GM13976 (cell line): Measurements from ENCODE around the gene KLK10.
"Not testable (repeated sequence)": the region's sequence is repeated elsewhere in the genome, so short reads cannot be mapped to it uniquely, and the experiment has no call there.

Experiments
- DNase-seq: peaks from one replicate; pipeline ENCODE4 v3.0.0; 2012; ENCODE audit warnings: low spot score
- in situ Hi-C: fragments of 300-500 bp; cut with MboI; formaldehyde crosslinking; loops from one replicate; pipeline ENCODE4 v1.12.0; 2022; ENCODE audit warnings: low sequenced_read_pairs, mixed read lengths, inconsistent platforms; ENCODE audit not compliant: unreplicated experiment
- TF ChIP-seq, protein P1 (sequence below): IDR thresholded peaks from 2 replicates; pipeline ENCODE4 v1.5.1; 2012; ENCODE audit warnings: borderline replicate concordance, mild to moderate bottlenecking; ENCODE audit not compliant: insufficient read depth; ENCODE audit errors: extremely low read depth, missing control alignments, control extremely low read depth

The KLK10 gene

DNA sequence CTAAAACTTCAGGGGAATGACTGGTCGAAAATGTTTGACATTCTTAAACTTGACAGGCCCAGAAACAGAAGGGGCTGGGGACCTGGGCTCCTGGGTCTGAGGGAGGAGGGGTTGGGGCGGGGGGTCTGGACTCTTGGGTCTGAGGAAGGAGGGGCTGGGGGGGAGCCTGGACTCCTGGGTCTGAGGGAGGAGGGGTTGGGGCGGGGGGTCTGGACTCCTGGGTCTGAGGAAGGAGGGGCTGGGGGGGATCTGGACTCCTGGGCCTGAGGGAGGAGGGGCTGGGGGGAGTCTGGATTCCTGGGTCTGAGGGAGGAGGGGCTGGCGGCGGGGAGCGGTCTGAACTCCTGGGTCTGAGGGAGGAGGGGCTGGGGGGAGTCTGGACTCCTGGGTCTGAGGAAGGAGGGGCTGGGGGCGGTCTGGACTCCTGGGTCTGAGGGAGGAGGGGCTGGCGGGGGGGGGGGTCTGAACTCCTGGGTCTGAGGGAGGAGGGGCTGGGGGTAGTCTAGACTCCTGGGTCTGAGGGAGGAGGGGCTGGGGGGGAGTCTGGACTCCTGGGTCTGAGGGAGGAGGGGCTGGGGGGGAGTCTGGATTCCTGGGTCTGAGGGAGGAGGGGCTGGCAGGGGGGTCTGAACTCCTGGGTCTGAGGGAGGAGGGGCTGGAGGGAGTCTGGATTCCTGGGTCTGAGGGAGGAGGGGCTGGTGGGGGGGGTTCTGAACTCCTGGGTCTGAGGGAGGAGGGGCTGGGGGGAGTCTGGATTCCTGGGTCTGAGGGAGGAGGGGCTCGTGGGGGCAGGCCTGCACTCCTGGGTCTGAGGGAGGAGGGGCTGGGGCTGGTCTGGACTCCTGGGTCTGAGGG is 44.6 kb downstream of the KLK10 start:
- TF ChIP-seq, protein P1, sequence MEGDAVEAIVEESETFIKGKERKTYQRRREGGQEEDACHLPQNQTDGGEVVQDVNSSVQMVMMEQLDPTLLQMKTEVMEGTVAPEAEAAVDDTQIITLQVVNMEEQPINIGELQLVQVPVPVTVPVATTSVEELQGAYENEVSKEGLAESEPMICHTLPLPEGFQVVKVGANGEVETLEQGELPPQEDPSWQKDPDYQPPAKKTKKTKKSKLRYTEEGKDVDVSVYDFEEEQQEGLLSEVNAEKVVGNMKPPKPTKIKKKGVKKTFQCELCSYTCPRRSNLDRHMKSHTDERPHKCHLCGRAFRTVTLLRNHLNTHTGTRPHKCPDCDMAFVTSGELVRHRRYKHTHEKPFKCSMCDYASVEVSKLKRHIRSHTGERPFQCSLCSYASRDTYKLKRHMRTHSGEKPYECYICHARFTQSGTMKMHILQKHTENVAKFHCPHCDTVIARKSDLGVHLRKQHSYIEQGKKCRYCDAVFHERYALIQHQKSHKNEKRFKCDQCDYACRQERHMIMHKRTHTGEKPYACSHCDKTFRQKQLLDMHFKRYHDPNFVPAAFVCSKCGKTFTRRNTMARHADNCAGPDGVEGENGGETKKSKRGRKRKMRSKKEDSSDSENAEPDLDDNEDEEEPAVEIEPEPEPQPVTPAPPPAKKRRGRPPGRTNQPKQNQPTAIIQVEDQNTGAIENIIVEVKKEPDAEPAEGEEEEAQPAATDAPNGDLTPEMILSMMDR, result no peak
- in situ Hi-C loops, result no loop called here
- no peak for DNase-seq

DNA sequence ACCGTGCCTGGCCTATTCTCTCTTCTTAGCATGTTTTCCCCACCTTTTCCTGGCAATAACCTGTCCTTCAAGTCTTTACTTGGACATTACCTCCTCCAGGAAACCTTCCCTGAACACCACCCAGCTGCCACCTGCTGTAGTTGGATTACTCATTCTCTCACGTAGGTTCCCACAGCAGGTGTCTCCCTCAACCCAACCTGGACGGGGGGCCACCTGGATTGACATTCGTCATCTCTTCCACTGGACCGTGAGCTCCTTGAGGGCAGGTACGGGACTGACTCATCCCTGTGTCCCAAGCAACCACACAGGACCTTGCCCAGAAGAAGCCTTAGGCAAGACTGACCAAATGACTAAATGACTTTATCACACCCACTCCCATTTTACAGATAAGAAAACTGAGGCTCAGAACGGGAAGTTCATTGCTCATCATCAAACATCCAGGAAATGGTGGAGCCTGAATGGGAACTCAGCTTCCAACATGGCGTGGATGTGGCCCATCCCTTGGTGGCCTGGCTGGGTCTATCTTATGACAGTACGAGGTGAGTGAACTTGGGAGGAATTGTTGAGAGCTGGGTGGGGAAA is 46.6 kb downstream of the KLK10 start:
- TF ChIP-seq, protein P1, result no peak
- no peak for DNase-seq
- in situ Hi-C loops, result no loop called here

DNA sequence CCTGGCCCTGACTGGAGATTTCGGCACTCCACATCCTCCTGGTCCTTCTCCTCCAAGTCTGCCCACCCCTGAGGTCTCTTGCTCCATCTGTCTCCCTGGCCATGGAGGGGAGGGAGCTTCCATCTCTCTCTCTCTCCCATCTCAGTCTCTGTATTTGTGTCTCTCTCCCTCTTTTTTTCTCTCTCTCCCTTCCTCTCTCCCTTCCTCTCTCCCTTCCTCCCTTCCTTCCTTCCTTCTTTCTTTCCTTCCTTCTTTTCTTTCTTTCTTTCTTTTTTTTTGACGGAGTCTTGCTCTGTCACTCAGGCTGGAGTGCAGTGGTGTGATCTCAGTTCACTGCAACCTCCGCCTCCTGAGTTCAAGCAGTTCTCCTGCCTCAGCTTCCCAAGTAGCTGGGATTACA is 49.7 kb downstream of the KLK10 start:
- in situ Hi-C loops, DNase-seq: not testable (repeated sequence)

DNA sequence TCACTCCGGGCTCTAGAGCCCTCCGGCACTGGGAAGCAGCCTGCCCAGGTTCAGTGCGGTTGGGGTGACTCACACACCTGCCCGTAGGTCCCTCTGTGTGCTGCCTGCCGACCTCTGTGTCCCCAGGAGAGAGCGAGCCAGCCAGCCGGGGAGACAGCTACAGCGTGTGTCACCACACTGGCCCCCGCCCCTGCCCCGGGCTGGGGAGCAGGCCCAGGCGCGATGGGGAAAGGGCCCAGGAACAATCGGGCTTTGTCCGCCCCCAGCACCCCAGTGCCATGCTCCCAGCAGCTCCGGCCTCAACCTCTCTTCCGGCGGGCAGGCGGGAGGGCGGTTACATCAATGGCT is 50.1 kb downstream of the KLK10 start, which contains the start of gene KLK6:
TSS of gene KLK6 (minus strand) at position 179 of the 348 bp plus-strand sequence. CDS start 1,487 bp downstream, outside the sequence.
- TF ChIP-seq, protein P1, result no peak
- DNase-seq, result no peak
- in situ Hi-C loops, result no loop called here

DNA sequence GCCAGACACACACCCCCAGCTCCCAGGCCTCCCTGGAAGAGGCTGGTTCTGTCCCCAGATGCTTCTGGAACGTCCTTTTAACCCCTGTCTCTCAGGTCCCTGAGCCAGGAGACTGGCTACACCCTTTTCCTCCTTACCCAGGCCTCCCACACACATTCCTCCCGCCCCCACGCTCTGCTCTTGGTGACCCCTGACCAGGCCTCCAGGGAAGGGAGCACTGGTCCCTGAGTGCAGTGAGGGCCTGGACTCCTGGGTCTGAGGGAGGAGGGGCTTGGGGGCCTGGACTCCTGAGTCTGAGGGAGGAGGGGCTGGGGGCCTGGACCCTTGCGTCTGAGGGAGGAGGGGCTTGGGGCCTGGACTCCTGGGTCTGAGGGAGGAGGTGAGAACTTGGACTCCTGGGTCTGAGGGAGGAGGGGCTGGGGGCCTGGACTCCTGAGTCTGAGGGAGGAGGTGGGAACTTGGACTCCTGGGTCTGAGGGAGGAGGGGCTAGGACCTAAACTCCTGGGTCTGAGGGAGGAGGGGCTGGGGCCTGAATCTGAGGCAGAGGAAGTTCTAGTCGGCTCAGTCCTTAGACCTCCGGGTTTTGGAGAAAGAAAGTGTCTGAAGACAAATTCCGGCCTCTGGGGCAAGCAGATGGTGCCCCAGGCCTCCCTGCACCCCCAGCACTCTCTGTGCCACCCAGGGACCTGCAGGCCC is 50.6 kb downstream of the KLK10 start:
- in situ Hi-C loops, result no loop called here
- no peak for DNase-seq
- TF ChIP-seq, protein P1, result no peak

DNA sequence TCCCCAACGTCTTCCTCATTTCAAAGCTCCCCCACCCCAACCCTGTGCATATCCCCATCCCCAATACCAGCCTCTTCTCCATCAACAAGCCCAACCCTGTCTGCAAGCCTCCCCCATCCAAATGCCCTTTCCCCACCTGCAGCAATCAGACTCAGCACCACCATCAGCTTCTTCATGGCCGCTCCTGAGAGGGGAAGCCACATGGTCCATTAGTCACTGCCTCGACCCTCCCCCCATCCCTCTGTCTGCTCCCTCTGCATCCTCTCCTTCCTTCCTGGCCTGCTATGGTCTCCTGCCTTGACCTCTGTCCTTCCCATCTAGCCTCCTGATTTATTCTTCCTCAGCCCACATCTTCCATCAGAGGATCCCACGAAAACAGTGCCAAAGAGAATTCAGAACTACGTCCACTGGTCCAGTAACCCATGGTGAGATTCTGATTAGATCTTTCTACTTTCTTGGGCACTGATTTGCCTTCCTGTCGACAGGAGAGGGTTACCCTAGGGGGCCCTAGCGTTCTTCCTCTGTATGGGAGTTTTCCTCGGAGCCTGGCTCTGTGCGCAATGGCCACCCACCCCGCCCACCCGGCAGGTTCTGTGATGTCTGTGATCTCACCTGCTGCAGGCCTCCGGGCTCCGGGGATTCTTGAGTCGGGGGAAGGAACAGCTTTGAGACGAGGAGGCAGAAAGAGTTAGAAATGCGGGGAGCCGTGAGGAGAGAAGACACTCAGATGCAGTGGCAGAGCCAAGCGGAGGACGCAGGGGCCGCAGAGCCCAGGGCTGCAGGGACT is 51.4 kb downstream of the KLK10 start:
- TF ChIP-seq, protein P1, result no peak
- in situ Hi-C loops, result no loop called here
- DNase-seq, result no peak
